ENCODE results near the gene IRX5.

IRX5 gene

GRCh38 chr16:54933281-54934011 is 2.8 kb downstream of the IRX5 start:
- ChIA-PET CTCF (no interaction called here), POLR2A (no interaction called here)
- no peak for TF ChIP-seq CTCF (IDR thresholded peaks at IDR 0.05; ENCODE audit: control extremely low read depth, extremely low read depth, low read depth, missing control alignments)
- DNase-seq (ENCODE audit: extremely low spot score), result no peak

- CTCF ChIA-PET, result no interaction called here
- POLR2A ChIA-PET, result no interaction called here
- DNase-seq (ENCODE audit: extremely low spot score), result no peak
- TF ChIP-seq CTCF (IDR thresholded peaks at IDR 0.05; ENCODE audit: control extremely low read depth, extremely low read depth, low read depth, missing control alignments), result peak; percentile 16
These were observed 4.0 kb downstream of the IRX5 start for GRCh38 chr16:54934481-54935265.

- TF ChIP-seq CTCF (IDR thresholded peaks at IDR 0.05; ENCODE audit: control extremely low read depth, extremely low read depth, low read depth, missing control alignments), result no peak
- POLR2A ChIA-PET, result no interaction called here
- DNase-seq (ENCODE audit: extremely low spot score), result no peak
These were observed 4.8 kb downstream of the IRX5 start for GRCh38 chr16:54935266-54935968.

GRCh38 chr16:54936201-54936978 is 5.7 kb downstream of the IRX5 start:
- no peak for DNase-seq (ENCODE audit: extremely low spot score)
- ChIA-PET CTCF (interaction anchor here (1.0 kb wide), 1 partner anchor 10 kb away, joined by 3 read pairs; no protein-coding TSS in a partner anchor), POLR2A (interaction anchor here (0.6 kb wide), 1 partner anchor 1134 kb away, joined by 3 read pairs; no protein-coding TSS in a partner anchor)
- TF ChIP-seq CTCF (IDR thresholded peaks at IDR 0.05; ENCODE audit: control extremely low read depth, extremely low read depth, low read depth, missing control alignments), result no peak

More at GRCh38 chr16:54935266-54935968, 4.8 kb downstream of the IRX5 start:
- CTCF ChIA-PET, result no interaction called here

GRCh38 chr16:54936979-54937670 is 6.5 kb downstream of the IRX5 start:
- CTCF ChIA-PET, result interaction anchor here (1.0 to 1.4 kb wide), 2 partner anchors 9 to 11 kb away, joined by 3 to 4 read pairs; no protein-coding TSS in a partner anchor
- TF ChIP-seq CTCF (IDR thresholded peaks at IDR 0.05; ENCODE audit: control extremely low read depth, extremely low read depth, low read depth, missing control alignments), result no peak
- POLR2A ChIA-PET, result interaction anchor here (0.6 kb wide), 1 partner anchor 1135 kb away, joined by 3 read pairs; no protein-coding TSS in a partner anchor
- no peak for DNase-seq (ENCODE audit: extremely low spot score)
